NCI-H2029 (cell line): ENCODE results near the gene ZNF575.
A peak's percentile ranks its signal among the peaks of the same experiment; 100 is the strongest.

Source experiments
- DNase-seq: peaks from one replicate; lab custom pipeline; 2025; lab: John Stamatoyannopoulos, UW

The ZNF575 gene, protein sequence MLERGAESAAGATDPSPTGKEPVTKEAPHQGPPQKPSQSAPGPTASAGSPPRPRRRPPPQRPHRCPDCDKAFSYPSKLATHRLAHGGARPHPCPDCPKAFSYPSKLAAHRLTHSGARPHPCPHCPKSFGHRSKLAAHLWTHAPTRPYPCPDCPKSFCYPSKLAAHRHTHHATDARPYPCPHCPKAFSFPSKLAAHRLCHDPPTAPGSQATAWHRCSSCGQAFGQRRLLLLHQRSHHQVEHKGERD

DNA sequence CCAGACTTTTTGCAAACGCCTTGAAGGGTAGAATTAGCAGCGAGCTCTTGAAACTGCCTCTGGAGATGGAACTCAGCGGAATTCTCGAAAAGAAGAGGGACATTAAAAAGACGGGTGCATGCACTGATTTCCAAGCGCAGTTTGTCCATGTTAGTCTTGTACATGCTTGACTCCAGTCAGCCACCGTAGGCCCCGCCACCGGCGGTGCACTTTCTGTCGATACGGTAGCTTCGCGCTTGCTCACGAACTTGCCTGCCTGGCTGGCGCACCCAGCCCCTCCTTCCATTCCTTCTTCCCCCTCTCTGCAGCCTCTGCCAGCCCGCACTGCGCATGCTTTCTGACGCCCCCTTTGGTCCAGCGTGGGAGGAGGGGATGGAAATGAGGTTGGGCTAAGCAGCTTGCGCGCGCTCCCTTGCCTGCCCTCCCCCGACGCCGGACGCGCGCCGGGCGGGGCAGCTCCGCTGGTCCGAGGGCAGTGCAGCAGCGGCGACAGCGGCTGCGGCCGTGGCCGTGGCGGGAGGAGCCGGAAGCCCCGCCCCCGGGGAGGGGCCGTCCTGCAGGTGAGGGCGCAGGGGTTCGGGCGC, at the start of gene ZNF575:
TSS of gene ZNF575 (plus strand) at position 227 of the 584 bp plus-strand sequence. CDS start 1,235 bp downstream, outside the sequence.
- peak; percentile 85 for DNase-seq

DNA sequence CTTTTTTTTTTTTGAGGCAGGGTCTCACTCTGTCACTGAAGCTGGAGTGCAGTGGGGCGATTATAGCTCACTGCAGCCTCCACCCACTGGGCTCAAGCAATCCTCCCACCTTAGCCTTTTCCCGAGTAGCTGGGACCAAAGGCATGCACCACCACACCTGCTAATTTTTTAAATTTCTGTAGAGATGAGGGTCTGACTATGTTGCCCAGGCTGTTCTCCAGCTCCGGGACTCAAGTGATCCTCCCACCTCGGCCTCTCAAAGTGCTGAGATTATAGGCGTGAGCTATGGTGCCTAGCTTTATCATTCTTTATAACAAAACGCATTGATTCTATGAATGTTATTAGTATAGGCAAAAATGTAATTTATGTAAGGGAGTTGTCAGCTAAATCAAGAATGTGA, 49.7 kb upstream of the ZNF575 start:
- DNase-seq = no peak

DNA sequence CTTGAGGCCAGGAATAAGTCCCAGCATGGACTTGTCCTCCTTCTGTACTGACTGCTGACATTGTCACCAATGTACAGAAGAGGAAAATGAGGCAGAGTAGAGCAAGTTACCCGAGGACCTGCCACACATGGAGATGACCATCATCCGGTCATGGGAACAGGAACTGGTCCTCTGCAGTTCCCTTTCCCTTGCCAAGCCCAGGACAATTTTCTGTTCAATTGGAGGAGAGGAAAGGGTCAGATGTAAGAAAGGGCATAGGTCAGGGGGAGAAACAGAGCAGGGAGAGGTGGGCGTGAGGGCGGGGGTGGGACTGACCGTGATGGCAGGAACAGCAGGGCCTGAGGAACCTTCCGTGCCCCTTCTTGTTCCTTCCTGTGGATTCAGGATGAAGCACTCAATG, 47.0 kb upstream of the ZNF575 start:
- DNase-seq = no peak

DNA sequence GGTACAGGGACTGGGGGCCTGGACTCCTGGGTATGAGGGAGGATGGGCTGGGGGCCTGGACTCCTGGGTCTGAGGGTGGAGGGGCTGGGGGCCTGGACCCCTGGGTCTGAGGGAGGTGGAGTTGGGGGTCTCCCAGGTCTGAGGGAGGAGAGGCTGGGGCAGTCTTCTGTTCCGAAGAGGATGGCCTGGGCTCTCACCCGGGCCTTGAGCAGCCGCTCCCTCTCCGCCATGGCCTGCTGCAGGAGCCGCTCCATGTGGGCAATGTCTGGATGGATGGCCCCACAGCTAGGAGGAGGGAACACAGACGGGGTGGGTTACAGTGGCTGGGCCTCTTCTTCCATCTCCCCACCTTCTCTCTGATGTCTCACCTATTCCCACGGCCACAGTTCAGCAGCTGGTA, 46.6 kb upstream of the ZNF575 start:
- DNase-seq = no peak

DNA sequence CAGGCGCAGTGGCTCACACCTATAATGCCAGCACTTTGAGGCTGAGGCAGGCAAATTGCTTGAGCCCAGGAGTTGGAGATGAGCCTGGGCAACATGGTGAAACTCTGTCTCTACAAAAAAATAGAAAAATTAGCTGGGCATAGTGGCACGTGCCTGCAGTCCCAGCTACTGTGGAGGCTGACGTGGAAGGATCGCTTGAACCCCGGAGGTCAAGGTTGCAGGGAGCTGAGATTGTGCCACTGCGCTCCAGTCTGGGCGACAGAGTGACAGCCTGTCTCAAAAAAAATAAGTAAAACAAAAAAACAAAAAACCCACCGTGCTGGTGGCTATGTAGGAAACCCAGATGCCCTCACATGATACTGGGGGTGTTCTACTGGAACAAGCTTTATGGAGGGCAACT, 44.8 kb upstream of the ZNF575 start:
- DNase-seq = no peak

DNA sequence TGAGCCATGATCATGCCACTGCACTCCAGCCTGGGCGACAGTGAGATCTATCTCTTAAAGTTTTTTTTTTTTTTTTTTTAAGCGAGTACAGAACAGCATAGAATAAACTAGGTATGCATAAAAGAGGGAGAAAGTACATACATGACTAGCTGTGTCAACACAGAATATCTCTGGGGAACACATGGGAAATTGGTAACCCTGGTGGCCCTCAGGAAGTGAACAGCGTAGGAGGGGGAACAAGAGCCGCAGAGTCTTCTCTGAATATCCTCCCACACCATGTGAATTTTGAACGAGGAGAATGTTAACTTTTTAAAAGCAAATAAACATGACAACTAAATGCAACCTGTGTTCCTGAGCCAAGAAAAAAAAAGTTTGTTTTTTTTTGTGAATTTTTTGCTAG, 43.7 kb upstream of the ZNF575 start:
- no peak for DNase-seq

DNA sequence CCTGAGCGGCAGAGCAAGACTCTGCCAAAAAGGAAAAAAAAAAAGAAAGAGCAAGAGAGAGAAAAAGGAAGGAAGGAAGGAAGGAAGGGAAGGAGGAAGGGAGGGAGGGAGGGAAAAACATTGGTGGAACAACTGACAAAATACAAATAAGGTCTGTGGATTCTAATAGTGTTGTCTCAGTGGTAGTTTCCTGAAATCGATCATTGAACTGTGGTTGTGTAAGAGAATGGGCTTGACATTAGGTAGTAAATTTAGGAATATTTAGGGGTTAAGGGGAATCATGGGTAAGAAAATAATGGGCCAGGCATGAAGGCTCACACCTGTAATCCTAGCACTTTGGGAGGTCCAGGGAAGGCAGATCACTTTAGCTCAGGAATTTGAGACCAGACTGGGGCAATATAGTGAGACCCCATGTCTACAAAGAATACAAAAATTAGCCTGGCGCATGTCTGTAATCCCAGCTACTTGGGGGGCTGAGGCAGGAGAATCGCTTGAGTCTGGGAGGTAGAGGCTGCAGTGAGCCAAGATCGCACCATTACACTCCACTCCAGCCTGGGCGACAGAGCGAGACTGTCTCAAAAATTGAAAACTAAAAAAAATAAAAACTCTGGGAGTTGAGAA, 42.9 kb upstream of the ZNF575 start:
- DNase-seq = no peak

DNA sequence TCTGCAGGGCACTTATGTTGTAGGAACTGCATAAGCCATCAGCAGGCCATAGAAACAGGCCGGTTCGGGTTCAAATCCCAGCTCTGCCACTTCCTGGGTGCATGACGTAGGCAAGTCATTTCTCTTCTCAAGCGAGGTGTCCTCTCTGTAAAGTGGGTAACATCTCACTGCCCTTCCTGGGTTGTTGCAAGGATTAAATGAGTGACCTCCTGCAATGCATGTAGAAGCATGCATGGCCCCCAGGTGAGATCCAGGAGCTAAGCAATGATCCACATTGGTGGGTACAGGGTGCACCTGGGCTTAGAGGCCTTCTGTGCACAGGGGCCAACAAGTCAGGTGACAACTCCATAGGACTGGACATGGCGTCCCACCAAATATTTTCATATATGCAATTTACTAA, 42.2 kb upstream of the ZNF575 start:
- DNase-seq = no peak

DNA sequence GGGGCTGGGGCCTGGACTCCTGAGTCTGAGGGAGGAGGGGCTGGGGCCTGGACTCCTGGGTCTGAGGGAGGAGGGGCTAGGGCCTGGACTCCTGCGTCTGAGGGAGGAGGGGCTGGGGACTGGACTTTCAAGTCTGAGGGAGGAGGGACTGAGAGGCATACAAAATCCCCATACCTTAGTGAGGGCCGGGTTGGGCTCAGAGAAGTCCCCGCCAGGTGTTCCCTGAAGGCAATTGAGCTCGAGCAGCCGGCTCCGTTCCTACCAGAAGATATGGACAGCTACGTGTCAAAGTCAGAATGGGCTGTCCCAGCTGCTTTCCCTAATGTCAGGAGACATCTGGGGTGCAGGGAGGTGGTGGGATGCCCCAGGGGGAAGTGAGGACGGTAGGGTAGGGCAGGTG, 37.9 kb upstream of the ZNF575 start:
- DNase-seq = no peak

DNA sequence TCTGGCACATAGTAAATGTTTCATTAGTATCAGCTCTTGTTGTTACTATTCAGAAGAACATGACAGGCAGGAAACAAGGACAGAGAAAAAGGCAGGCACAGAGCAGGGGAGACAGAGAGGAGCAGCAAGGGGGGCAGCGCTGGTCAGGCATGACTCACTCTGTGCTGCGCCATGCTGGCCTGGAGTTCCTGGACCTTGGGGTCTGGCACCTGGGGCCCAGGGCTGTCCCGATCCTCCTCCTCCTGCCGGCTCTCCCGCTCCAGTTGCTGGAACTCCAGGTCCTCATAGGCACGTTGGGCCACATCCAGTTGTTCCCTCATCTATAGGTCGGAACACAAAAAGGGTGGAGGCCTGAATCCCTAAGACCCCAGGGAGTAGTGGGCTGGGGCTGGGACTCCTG, 36.0 kb upstream of the ZNF575 start:
- DNase-seq = no peak

DNA sequence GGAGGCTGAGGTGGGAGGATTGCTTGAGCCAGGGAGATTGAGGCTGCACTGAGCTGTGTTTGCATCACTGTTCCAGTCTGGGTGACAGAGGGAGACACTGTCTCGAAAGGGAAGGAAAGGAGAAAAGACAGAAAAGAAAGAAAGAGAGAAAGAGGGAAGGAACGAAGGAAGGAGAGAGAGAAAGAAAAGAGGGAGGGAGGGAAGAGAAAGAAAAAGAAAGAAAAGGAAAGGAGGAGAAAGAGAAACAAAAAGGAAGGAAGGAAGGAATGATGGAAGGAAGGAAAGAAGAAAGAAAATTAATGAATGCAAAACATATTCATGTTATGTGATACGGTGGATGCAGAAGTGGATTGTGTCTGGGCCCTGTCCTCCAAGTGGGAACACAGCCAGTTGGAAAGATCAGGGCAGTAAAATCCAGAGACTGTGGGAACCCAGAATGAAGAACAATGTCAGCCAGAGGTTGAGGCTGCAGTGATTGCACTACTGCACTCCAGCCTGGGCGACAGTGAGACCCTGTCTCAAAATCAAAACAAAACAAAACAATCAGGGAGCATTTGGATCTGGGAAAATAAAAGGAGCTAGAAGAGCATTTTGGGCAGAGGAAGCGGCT, 34.6 kb upstream of the ZNF575 start:
- DNase-seq = no peak

DNA sequence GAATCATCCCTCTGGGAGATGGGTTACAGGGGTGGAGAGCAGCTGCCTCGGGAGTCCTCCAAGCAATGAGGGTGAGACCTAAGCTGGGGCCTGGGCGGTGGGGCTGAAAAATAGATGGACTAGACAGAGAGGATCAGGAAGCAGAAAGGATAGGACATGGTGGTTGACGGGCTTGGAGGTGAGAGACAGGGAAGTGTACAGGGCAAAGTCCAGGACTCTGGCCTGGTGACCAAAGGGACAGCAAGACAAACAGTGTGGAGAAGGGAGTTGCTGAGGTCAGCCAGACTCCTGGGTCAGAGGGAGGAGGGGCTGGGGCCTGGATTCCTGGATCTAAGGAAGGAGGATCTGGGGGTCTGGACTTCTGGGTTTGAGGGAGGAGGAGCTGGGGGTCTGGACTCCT, 33.9 kb upstream of the ZNF575 start:
- DNase-seq = no peak

DNA sequence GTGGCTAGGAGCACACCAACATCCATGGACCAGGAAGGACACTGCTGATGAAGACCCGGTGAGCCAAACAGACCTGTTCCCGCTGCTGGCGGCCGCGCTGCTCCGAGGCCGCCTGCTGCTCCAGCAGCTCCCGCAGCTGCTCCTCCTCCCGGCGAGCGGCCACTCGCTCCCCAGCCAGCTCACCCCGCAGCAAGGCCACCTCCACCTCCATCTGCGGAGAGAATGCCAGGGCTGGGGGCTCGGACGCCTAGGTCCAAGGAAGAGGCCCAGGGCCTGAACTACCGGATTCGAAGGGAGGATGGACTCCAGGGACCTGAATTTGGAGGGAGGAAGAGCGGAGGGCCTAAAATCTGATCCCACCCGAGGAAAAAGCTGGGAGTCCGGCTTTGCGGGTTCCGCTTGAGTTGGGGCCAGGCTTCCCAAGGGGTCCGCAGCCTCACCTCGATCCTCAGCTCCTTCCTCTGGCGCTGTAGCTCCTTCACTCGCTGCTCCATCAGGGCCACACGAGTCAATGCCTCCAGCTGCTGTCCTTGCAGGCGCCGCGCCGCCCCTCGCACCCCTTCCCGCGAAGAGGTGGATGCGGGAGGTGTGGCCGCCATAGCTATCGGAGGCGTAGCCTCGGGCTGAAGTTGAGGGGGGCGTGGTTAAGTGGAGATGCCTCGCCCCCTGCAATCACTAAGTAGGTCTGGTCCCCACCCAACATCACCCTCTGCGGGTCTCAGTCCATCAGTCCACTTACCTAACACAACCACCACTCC, 31.1 kb upstream of the ZNF575 start:
- DNase-seq = no peak

DNA sequence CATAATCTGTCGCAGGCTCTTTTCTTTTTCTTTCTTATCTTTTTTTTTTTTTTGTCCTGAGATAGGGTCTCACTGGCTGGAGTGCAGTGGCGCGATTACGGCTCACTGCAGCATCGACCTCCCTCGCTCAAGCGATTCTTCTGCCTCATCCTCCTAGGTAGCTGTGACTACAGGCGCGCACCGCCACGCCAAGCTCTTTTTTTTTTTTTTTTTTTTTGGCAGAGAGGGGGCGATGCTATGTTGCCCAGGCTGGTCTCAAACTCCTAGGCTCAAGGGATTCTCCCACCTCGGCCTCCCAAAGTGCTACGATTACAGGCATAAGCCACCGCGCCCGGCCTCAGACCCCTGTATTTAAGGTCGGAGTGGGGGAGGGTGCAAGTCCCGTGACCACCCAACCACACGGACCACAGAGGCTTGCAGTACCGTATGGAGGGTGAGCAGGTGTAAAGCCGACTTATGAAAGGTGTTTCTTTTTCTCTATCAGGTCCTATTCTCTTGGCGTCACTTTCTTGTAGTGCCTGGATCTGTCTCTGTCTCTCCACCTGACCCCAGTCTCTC, 30.5 kb upstream of the ZNF575 start:
- no peak for DNase-seq

DNA sequence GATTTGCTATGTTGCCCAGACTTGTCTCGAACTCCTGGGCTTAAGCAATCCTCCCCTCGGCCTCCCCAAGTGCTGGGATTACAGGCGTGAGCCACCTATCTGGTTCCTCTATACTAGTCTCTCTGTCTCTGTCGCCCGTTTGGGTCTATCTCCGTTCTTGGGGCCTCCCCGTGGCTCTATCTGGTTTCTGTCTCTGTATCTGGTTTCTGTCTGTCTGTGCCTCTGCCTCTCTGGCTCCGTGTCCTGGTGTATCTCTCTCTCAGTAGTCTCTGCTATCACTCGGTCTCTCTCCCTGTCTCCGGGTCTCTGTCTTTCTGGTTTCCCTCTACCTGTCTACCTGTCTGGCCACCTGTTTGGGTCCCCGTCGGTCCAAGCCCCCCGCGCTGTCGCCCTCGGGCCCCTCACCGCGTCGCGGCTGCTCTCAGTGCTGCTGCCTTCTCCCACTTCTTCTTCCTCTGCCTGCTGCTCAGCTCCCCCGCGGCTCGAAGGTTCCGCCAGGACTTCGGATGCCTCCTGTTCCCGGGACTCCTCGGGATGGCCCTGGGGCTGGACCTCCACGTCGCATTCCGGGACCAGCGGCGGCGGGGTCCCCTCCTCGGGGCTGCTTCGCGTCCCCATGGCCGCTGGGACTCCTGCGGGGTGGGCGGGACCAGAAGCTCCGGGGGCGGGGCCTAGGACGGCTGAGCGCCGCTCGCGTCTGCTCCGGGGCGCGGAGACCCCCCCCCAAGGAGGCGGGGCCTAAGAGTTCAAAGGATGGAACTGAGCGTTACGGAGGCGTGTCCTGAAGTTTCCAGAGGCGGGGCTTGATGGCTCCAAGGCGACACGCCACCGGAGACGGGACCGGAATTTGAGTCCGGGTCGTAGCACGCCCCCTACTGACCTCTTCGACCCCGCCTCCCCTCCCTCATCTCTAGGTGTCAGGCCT, 29.2 kb upstream of the ZNF575 start:
- DNase-seq = peak; percentile 88

DNA sequence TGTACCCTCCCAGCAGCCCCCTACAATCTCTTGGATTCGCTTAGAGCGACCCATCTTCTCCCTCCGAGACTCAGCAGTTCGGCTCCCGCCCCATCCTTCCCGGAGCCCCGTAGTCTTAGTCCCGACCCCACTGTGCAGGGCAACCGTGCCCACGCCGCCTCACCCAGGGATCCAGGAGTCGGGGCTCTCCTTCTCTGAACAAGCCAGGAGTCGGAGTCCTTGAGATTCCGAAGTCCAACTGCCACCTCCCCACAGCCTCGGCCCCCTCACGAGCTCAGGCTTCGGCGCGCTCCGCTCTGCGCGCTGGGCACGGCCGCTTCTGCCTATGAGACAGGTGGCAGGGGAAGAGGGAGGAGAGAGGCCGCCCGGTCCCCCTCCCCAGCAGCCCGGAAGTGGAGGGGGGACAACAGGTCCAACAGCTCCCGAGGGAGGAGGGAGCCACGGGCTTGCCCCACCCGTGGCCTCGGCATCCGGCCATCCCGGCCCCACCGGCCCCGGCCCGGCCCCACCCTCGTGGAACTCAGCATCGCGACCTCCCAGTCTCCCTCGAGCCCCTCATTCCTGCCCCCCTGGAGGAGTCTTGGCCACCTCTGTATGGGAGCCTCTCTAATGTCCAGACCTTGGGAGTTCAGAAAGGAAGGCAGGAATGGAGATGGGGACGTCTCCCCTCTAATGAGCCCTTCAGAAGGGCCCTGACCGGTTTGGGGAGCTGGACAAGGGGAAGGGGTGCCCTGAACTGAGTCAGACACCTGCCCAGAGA, 28.4 kb upstream of the ZNF575 start, which contains the start of gene PHLDB3:
TSS of gene PHLDB3 (minus strand) at position 321 of the 760 bp plus-strand sequence. CDS start 628 bp downstream, outside the sequence.
- DNase-seq = peak; percentile 36

DNA sequence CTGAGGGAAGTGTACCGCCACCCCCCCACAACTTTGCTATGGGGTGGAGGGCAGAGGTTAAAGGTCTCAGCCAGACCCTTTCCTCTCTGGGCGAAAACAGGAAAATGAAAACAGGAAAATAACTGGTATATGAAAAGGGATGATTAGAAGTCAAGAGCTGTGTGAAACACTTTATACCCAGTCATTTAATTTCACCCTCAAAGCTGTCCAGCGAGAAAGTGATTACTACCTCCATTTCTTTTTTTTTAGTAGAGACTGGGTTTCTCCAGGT, 27.9 kb upstream of the ZNF575 start:
- no peak for DNase-seq

DNA sequence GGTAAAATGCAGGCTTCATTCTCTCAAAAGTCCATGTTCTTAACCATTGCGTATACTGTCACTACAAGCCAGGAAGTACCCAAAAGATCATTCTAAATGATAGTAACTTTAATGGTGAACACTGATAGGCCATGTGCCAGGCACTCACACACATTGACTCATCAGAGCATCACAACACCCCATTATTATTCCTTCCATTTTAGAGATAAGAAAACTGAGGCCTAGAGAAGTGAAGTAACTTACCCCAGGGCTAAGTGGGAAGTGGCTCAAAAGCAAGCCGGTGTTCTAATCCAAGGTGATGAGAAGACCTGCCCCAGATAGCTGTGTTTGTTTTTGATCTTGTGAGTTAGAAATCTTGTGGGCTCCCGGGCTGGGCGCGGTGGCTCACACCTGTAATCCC, 27.0 kb upstream of the ZNF575 start:
- no peak for DNase-seq

DNA sequence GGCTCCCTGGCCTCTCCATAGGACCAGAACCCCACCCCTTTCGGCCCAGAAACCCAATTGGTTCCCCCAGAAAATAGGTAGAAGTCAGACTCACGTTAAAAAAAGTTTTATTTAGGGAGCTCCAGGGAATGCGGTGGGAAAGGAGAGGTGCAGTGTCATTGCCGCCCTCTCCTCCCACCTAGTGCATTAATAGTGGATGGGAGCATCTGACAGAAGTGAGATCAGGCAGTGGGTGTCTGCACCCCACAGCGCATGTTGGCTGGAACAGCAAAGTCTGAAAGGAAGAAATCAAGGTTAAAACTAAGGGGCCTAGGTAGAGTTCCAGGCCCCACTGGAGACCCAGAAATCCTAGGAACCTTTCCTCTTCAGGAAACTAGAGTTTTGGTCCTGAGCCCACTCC, 26.4 kb upstream of the ZNF575 start:
- DNase-seq = no peak

DNA sequence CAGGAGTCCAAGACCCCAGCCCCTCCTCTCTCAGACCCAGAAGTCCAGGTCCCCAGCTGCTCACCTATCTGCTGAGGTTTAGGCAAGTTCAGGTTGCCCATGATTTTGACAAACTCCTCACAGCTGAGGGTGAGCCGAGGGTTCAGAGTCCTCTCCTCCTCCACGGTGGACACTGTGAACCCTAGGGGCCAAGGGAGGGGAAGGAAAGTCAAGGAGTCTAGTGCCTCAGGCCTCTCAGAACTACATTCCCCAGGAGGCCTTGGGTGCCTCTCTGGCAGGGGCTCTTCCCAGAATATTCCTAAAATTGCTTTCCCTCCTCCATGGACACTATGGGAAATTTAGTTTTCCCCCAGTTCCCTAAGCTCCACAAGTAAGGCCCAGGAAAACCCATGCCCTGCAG, 25.1 kb upstream of the ZNF575 start:
- no peak for DNase-seq

DNA sequence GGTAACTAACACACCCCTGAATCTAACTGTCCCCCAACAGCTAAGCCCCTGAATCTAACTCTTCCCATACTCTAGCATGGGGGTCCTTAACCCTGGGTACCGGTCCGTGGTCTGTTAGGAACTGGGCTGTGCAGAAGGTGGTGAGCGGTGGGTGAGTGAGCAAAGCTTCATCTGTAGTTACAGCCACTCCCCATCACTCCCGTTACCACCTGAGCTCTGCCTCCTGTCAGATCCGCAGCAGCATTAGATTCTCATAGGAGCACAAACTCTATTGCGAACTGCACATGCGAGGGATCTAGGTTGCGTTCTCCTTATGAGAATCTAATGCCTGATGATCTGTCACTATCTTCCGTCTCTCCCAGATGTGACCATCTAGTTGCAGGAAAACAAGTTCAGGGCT, 22.3 kb upstream of the ZNF575 start:
- no peak for DNase-seq
